Neural progenitor cell (in vitro differentiated cells): ENCODE data around the gene ALLC.

Experiments used
- EZH2phosphoT487 ChIP-seq: fragments of 200-600 bp; sonication (generic); IDR thresholded peaks from 2 replicates; pipeline ENCODE4 v1.6.1; 2017; ENCODE audit warnings: antibody characterized with exemption
- TF ChIP-seq, protein P1 (sequence below): fragments of 200-600 bp; sonication (generic); IDR thresholded peaks from 2 replicates; pipeline ENCODE4 v1.5.1; 2017; ENCODE audit warnings: antibody characterized with exemption, mild to moderate bottlenecking

DNA sequence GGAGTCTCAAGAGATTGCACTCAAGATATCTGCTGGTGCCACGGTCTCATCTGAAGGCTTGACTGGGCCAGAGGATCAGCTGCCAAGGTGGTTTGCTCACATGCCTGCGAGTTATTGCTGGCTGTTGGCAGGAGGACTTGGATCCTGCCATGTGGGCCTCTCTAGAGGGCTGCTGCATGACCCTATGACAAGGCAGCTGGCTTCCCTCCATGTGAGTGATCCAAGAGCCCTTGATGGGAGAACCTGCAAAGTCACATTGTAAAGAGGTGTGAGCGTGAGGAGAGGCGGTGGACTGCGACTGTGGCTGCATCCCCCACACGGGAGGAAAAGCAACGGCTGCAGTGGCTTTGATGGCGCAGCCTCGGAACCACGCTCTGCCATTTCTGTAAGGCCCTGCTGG lies 4.0 kb upstream of the ALLC start:
- TF ChIP-seq, protein P1, sequence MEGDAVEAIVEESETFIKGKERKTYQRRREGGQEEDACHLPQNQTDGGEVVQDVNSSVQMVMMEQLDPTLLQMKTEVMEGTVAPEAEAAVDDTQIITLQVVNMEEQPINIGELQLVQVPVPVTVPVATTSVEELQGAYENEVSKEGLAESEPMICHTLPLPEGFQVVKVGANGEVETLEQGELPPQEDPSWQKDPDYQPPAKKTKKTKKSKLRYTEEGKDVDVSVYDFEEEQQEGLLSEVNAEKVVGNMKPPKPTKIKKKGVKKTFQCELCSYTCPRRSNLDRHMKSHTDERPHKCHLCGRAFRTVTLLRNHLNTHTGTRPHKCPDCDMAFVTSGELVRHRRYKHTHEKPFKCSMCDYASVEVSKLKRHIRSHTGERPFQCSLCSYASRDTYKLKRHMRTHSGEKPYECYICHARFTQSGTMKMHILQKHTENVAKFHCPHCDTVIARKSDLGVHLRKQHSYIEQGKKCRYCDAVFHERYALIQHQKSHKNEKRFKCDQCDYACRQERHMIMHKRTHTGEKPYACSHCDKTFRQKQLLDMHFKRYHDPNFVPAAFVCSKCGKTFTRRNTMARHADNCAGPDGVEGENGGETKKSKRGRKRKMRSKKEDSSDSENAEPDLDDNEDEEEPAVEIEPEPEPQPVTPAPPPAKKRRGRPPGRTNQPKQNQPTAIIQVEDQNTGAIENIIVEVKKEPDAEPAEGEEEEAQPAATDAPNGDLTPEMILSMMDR, result no peak
- no peak for TF ChIP-seq EZH2phosphoT487
